Activated T-helper 2 cell treated with anti-CD3 and anti-CD28 coated beads, Interferon-gamma antibody, Interleukin-2, Interleukin-4, amounts not matched to agents 10 μg/mL and 5 μg/mL and 100 μg/mL, durations not matched to agents 14 hours and 24 hours and 36 hours (primary cell): Measurements from ENCODE around the gene OR2B2. TPM values are rescaled to one million over a fixed set of nuclear protein-coding genes. Genes with fewer than 3 reads are reported as not detected.
A peak's percentile ranks its signal among the peaks of the same experiment; 100 is the strongest.
"Not testable (repeated sequence)": the region's sequence is repeated elsewhere in the genome, so short reads cannot be mapped to it uniquely, and the experiment has no call there.

Experiments used
- DNase-seq: peaks from one replicate; pipeline ENCODE4 v3.0.0; 2021; ENCODE audit warnings: low spot score
- H3K27ac Mint-ChIP-seq: one replicate; pipeline ENCODE4 v1.8.0; 2021; ENCODE audit warnings: mixed read lengths
- H3K27me3 Mint-ChIP-seq: one replicate; pipeline ENCODE4 v1.8.0; 2021; ENCODE audit warnings: low read depth, mixed read lengths
- H3K36me3 Mint-ChIP-seq: one replicate; pipeline ENCODE4 v1.8.0; 2021; ENCODE audit warnings: low read depth, mixed read lengths
- H3K4me1 Mint-ChIP-seq: one replicate; pipeline ENCODE4 v1.8.0; 2021; ENCODE audit warnings: low read depth, mixed read lengths
- H3K4me3 Mint-ChIP-seq: one replicate; pipeline ENCODE4 v1.8.0; 2021; ENCODE audit warnings: low read depth, mild to moderate bottlenecking, moderate library complexity, mixed read lengths
- H3K9me3 Mint-ChIP-seq: one replicate; pipeline ENCODE4 v1.8.0; 2021; ENCODE audit warnings: mixed read lengths
- intact Hi-C: fragments of 100-400 bp; cut with micrococcal nuclease; formaldehyde crosslinking; loops from one replicate; pipeline ENCODE4 v1.15.1; 2023
- total RNA-seq: library from RNA; stranded (reverse); gene quantifications from 2 replicates; pipeline ENCODE4 v1.2.3, GENCODE V29; 2022

Gene OR2B2
- total RNA-seq, 1 donor from 2014 or later = not detected

- peaks cover 22% of the 10 kb centered on the region for H3K4me1 Mint-ChIP-seq
- H3K27me3 Mint-ChIP-seq = peaks cover 13% of the 10 kb centered on the region
- peak overlapping the region; percentile 90 for H3K27ac Mint-ChIP-seq
- no peaks in the 10 kb centered on the region for H3K9me3 Mint-ChIP-seq
- intact Hi-C loops = loop anchor here (1.0 to 10.0 kb wide), 6 partner anchors 149 to 1082 kb away; no protein-coding TSS in a partner anchor
- H3K36me3 Mint-ChIP-seq = no peaks in the 10 kb centered on the region
- peak; percentile 78 for DNase-seq
- H3K4me3 Mint-ChIP-seq = peak overlapping the region; percentile 82
Measured at GRCh38 chr6:27902335-27903314, 9.6 kb downstream of the OR2B2 start.

DNA sequence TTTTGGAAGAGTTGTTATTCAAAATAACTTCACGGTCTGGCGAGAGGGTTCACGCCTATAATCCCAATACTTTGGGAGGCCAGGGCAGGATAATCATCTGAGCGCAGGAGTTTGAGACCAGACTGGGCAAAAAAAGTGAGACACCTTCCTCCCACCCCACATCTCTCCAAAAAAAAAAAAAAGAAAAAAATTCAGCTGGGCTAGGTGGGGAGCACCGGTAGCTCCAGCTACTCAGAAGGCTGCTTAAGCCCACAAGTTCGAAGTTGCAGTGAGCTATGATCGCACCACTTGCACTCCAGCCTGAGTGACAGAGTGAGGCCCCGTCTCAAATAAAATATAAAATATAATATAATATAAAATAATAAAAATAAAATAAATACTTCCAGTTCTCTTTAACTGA, 10.4 kb downstream of the OR2B2 start:
- intact Hi-C loops = loop anchor here (1.0 to 10.0 kb wide), 6 partner anchors 148 to 1083 kb away; no protein-coding TSS in a partner anchor
- H3K27ac Mint-ChIP-seq = no peak overlapping the region
- H3K4me3 Mint-ChIP-seq = peak overlapping the region; percentile 82
- H3K27me3 Mint-ChIP-seq = peaks cover 13% of the 10 kb centered on the region
- H3K36me3 Mint-ChIP-seq = no peaks in the 10 kb centered on the region
- H3K4me1 Mint-ChIP-seq = peaks cover 21% of the 10 kb centered on the region
- H3K9me3 Mint-ChIP-seq = no peaks in the 10 kb centered on the region
- no peak for DNase-seq

DNA sequence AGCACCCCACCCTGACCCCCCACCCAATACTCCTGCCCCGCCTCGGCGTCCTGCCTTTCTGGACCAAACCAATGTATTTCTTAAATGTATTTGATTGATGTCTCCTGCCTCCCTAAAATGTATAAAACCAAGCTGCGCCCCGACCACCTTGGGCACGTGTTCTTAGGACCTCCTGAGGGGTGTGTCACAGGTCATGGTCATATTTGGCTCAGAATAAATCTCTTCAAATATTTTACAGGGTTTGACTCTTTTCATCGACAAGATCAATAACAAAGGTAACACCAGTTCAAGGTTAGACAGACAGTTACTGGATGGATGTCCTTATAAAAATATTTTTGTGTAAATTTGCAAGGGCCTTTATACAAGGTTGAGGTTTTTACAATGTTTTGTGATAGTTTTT, 12.0 kb downstream of the OR2B2 start:
- not testable (repeated sequence) for DNase-seq, H3K9me3 Mint-ChIP-seq, H3K27ac Mint-ChIP-seq, H3K4me3 Mint-ChIP-seq, H3K36me3 Mint-ChIP-seq, H3K27me3 Mint-ChIP-seq
- H3K4me1 Mint-ChIP-seq = peaks cover 21% of the 10 kb centered on the region
- intact Hi-C loops = loop anchor here (5.0 to 10.0 kb wide), 4 partner anchors 295 to 1085 kb away; no protein-coding TSS in a partner anchor

DNA sequence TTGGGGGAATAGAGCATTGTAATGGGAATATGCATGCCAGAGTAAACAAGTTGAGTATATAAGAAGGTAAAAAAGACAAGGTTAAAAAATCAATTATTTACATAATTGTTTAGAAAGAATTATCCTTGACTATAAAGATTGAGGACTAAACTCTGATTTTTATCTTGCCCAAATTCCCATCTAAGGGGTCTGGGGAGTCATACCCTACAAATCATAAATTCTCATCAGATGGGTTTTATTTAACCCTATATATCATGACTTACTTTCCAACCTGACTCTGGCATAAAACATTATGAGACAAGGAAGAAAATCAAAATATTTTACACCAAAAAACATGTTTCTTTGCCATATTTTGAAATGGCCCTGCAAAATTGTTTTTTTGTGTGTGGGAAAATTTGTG, 12.7 kb downstream of the OR2B2 start:
- H3K9me3 Mint-ChIP-seq = no peaks in the 10 kb centered on the region
- H3K4me3 Mint-ChIP-seq = no peak overlapping the region
- no peak overlapping the region for H3K27ac Mint-ChIP-seq
- intact Hi-C loops = loop anchor here (10.0 kb wide), 3 partner anchors 215 to 1625 kb away; a partner anchor contains a TSS
- no peak for DNase-seq
- H3K27me3 Mint-ChIP-seq = no peaks in the 10 kb centered on the region
- H3K36me3 Mint-ChIP-seq = no peaks in the 10 kb centered on the region
- peaks cover 21% of the 10 kb centered on the region for H3K4me1 Mint-ChIP-seq

DNA sequence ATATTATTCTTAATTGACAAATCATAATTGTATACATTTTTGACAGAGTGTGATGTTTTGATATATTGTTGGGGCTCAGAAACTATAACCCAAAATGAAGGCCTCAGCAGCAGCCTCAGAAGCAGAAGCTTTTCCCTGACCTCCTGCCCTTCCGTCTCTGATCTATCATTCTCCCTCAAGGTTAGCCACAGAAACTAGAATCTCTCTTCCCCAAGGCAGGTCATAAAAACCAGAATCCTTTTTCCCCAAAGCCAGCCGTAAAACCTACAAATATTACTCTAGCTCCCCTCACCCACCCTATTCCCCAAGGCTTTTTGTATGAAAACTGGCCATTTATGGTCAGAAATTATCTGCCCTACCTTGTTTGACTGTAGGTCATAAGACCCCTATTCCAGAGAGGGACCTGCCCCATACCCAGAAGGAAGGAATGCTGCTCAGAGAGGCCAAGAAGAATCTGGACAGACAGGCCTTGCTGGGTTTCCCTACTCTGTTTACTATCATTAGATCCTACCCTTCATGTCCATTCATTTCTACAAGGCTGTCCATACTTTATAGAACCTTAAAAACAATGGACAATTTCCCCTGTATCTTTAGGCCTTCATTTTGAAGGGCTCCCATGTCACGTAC, 14.5 kb downstream of the OR2B2 start:
- intact Hi-C loops = loop anchor here (10.0 kb wide), 3 partner anchors 213 to 1623 kb away; a partner anchor contains a TSS
- Mint-ChIP-seq H3K4me1 (peaks cover 21% of the 10 kb centered on the region), H3K27ac (peak overlapping the region; percentile 42), H3K9me3 (no peaks in the 10 kb centered on the region), H3K36me3 (peaks cover 5% of the 10 kb centered on the region), H3K4me3 (no peak overlapping the region), H3K27me3 (no peaks in the 10 kb centered on the region)
- no peak for DNase-seq

- DNase-seq = no peak
- H3K4me1 Mint-ChIP-seq = peaks cover 16% of the 10 kb centered on the region
- no peaks in the 10 kb centered on the region for H3K27me3 Mint-ChIP-seq
- intact Hi-C loops = loop anchor here (10.0 kb wide), 3 partner anchors 212 to 1622 kb away; a partner anchor contains a TSS
- no peak overlapping the region for H3K27ac Mint-ChIP-seq
- peaks cover 5% of the 10 kb centered on the region for H3K36me3 Mint-ChIP-seq
- no peak overlapping the region for H3K4me3 Mint-ChIP-seq
- H3K9me3 Mint-ChIP-seq = no peaks in the 10 kb centered on the region
Measured at GRCh38 chr6:27896398-27896796, 15.8 kb downstream of the OR2B2 start.

GRCh38 chr6:27894839-27895762, 17.1 kb downstream of the OR2B2 start:
- intact Hi-C loops = loop anchor here (1.0 to 10.0 kb wide), 9 partner anchors 80 to 1620 kb away; a partner anchor contains a TSS

GRCh38 chr6:27893836-27894807, 18.1 kb downstream of the OR2B2 start:
- no peaks in the 10 kb centered on the region for H3K9me3 Mint-ChIP-seq
- peaks cover 34% of the 10 kb centered on the region for H3K4me1 Mint-ChIP-seq
- DNase-seq = peak; percentile 79
- H3K4me3 Mint-ChIP-seq = no peak overlapping the region
- intact Hi-C loops = loop anchor here (1.0 to 10.0 kb wide), 11 partner anchors 57 to 1737 kb away; a partner anchor contains a TSS
- H3K27ac Mint-ChIP-seq = no peak overlapping the region
- H3K36me3 Mint-ChIP-seq = peaks cover 5% of the 10 kb centered on the region
- no peaks in the 10 kb centered on the region for H3K27me3 Mint-ChIP-seq

More at GRCh38 chr6:27894839-27895762, 17.1 kb downstream of the OR2B2 start:
- Mint-ChIP-seq H3K27me3 (no peaks in the 10 kb centered on the region), H3K27ac (no peak overlapping the region), H3K4me3 (no peak overlapping the region), H3K4me1 (peaks cover 26% of the 10 kb centered on the region), H3K9me3 (no peaks in the 10 kb centered on the region), H3K36me3 (peaks cover 5% of the 10 kb centered on the region)
- peak; percentile 65 for DNase-seq

DNA sequence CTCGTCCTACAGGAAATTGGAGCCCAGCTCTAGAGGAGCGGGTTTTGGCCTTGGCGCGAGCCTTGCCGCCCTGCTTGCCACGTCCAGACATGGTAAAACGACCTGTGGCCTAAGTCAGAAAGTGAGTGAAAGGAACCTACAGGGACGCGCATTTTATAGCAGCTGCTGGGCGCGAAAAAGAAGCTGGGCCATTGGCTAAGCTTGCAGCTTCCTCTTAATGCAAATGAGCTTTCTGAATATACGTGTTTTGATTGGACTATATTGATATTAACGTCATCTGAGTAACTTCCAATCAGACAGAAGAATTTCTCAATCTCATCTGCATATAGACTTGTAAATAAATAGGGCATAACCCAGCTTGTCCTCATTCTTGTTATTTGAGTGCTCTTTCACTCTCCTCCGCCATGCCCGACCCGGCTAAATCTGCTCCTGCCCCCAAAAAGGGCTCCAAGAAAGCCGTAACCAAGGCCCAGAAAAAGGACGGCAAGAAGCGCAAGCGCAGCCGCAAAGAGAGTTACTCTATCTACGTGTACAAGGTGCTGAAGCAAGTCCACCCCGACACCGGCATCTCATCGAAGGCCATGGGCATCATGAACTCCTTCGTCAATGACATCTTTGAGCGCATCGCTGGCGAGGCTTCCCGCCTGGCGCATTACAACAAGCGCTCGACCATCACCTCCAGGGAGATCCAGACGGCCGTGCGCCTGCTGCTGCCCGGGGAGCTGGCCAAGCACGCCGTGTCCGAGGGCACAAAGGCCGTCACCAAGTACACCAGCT, 18.9 kb downstream of the OR2B2 start:
- intact Hi-C loops = loop anchor here (1.0 to 10.0 kb wide), 9 partner anchors 56 to 1736 kb away; a partner anchor contains a TSS
- Mint-ChIP-seq H3K9me3 (no peaks in the 10 kb centered on the region), H3K4me1 (peaks cover 39% of the 10 kb centered on the region), H3K27ac (no peak overlapping the region), H3K4me3 (no peak overlapping the region), H3K27me3 (no peaks in the 10 kb centered on the region), H3K36me3 (peaks cover 5% of the 10 kb centered on the region)
- DNase-seq = peak; percentile 94

- Mint-ChIP-seq H3K4me1 (peaks cover 39% of the 10 kb centered on the region), H3K27ac (no peak overlapping the region), H3K9me3 (no peaks in the 10 kb centered on the region), H3K4me3 (no peak overlapping the region), H3K36me3 (peaks cover 5% of the 10 kb centered on the region), H3K27me3 (no peaks in the 10 kb centered on the region)
- intact Hi-C loops = loop anchor here (1.0 to 10.0 kb wide), 9 partner anchors 55 to 1736 kb away; a partner anchor contains a TSS
- DNase-seq = no peak
Measured at GRCh38 chr6:27892649-27893058, 19.5 kb downstream of the OR2B2 start.
